ENCODE data around the gene SLC25A24.

DNA sequence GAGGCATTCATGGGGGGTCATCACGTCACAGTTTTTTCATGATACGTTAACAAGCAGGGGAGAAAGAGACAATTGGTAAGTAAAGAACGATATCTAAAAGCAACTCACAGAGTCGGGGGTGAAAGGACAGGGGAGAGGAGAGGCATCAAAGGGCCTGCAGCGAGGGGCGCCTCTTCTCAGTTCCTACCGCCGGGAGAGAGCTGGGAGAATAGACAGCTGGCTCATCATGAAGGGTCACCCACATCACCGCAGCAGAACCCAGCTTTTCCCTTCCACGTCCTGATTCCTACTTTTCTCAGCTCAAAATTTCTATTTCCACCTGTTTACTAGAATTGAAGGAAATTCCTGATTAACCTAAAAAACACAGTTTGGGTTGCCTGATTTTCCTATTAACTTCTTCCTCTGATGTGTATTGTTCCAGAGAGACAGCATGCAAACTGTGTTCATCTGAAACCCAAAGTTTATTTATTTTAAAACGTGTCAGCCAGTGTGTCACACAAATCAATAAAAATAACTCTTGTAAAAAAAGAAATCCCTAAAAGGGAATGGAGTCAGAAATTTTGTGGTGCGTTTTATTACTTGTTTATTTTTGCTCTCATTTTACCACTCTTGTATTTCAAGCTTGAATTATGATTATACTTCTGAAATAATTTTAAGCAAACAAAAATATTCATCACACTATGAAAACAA lies 75.4 kb downstream of the SLC25A24 start:
- TF ChIP-seq, protein P1, sequence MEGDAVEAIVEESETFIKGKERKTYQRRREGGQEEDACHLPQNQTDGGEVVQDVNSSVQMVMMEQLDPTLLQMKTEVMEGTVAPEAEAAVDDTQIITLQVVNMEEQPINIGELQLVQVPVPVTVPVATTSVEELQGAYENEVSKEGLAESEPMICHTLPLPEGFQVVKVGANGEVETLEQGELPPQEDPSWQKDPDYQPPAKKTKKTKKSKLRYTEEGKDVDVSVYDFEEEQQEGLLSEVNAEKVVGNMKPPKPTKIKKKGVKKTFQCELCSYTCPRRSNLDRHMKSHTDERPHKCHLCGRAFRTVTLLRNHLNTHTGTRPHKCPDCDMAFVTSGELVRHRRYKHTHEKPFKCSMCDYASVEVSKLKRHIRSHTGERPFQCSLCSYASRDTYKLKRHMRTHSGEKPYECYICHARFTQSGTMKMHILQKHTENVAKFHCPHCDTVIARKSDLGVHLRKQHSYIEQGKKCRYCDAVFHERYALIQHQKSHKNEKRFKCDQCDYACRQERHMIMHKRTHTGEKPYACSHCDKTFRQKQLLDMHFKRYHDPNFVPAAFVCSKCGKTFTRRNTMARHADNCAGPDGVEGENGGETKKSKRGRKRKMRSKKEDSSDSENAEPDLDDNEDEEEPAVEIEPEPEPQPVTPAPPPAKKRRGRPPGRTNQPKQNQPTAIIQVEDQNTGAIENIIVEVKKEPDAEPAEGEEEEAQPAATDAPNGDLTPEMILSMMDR (IDR thresholded peaks at IDR 0.05; ENCODE audit: low read depth, low read length, missing input control): no peak
- TF ChIP-seq YY1 (IDR thresholded peaks at IDR 0.05): no peak
- TF ChIP-seq, protein P2, sequence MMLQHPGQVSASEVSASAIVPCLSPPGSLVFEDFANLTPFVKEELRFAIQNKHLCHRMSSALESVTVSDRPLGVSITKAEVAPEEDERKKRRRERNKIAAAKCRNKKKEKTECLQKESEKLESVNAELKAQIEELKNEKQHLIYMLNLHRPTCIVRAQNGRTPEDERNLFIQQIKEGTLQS (IDR thresholded peaks at IDR 0.05): no peak
- no peak for TF ChIP-seq RAD21 (IDR thresholded peaks at IDR 0.05)
- TF ChIP-seq EGR1 (IDR thresholded peaks at IDR 0.05; ENCODE audit: low read depth in 2 of 2): no peak
- no peak for TF ChIP-seq SP1 (IDR thresholded peaks at IDR 0.05)
- TF ChIP-seq, protein P3, sequence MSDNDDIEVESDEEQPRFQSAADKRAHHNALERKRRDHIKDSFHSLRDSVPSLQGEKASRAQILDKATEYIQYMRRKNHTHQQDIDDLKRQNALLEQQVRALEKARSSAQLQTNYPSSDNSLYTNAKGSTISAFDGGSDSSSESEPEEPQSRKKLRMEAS (IDR thresholded peaks at IDR 0.05): no peak
- TF ChIP-seq, protein P4, sequence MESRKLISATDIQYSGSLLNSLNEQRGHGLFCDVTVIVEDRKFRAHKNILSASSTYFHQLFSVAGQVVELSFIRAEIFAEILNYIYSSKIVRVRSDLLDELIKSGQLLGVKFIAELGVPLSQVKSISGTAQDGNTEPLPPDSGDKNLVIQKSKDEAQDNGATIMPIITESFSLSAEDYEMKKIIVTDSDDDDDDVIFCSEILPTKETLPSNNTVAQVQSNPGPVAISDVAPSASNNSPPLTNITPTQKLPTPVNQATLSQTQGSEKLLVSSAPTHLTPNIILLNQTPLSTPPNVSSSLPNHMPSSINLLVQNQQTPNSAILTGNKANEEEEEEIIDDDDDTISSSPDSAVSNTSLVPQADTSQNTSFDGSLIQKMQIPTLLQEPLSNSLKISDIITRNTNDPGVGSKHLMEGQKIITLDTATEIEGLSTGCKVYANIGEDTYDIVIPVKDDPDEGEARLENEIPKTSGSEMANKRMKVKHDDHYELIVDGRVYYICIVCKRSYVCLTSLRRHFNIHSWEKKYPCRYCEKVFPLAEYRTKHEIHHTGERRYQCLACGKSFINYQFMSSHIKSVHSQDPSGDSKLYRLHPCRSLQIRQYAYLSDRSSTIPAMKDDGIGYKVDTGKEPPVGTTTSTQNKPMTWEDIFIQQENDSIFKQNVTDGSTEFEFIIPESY (IDR thresholded peaks at IDR 0.05): no peak
- TF ChIP-seq JUND (IDR thresholded peaks at IDR 0.05): no peak
- TF ChIP-seq FOXA1 (IDR thresholded peaks at IDR 0.05): no peak
- TF ChIP-seq TAF1 (conservative IDR thresholded peaks at IDR 0.05): no peak
- TF ChIP-seq GABPA (IDR thresholded peaks at IDR 0.05 in 1 of 2, conservative IDR thresholded peaks at IDR 0.05 in 1 of 2): no peak
- TF ChIP-seq NR2F2 (IDR thresholded peaks at IDR 0.05): no peak
- TF ChIP-seq, protein P5, sequence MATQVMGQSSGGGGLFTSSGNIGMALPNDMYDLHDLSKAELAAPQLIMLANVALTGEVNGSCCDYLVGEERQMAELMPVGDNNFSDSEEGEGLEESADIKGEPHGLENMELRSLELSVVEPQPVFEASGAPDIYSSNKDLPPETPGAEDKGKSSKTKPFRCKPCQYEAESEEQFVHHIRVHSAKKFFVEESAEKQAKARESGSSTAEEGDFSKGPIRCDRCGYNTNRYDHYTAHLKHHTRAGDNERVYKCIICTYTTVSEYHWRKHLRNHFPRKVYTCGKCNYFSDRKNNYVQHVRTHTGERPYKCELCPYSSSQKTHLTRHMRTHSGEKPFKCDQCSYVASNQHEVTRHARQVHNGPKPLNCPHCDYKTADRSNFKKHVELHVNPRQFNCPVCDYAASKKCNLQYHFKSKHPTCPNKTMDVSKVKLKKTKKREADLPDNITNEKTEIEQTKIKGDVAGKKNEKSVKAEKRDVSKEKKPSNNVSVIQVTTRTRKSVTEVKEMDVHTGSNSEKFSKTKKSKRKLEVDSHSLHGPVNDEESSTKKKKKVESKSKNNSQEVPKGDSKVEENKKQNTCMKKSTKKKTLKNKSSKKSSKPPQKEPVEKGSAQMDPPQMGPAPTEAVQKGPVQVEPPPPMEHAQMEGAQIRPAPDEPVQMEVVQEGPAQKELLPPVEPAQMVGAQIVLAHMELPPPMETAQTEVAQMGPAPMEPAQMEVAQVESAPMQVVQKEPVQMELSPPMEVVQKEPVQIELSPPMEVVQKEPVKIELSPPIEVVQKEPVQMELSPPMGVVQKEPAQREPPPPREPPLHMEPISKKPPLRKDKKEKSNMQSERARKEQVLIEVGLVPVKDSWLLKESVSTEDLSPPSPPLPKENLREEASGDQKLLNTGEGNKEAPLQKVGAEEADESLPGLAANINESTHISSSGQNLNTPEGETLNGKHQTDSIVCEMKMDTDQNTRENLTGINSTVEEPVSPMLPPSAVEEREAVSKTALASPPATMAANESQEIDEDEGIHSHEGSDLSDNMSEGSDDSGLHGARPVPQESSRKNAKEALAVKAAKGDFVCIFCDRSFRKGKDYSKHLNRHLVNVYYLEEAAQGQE (IDR thresholded peaks at IDR 0.05): no peak

Data from liver (tissue), 3 donors.